ENCODE measurements around the gene SGSM1.

- TF ChIP-seq CTCF (IDR thresholded peaks at IDR 0.05; ENCODE audit: borderline replicate concordance, extremely low read depth, low read length, poor library complexity, severe bottlenecking), result peak; percentile 49
- no peak for TF ChIP-seq EZH2 (IDR thresholded peaks at IDR 0.05; ENCODE audit: borderline replicate concordance, low read depth, low read length, severe bottlenecking)
Observed at GRCh38 chr22:24772493-24773220, 33.4 kb upstream of the SGSM1 start.

All from DND-41 (cell line).